Tibial nerve (tissue), 4 donors: ENCODE data around the gene RPUSD1. TPM values are rescaled to one million over a fixed set of nuclear protein-coding genes. Genes with fewer than 3 reads are reported as not detected.

Source experiments
- DNase-seq, 2 donors: peaks; one replicate each; pipeline ENCODE4 v3.0.0-alpha.2; 2019; ENCODE audit warnings: low spot score in 2 of 2
- H3K27ac ChIP-seq, 4 donors: fragments of 200-600 bp; sonication (generic) in 3 of 4; one replicate each; pipeline ENCODE4 v1.5.1; 2017 to 2019; ENCODE audit warnings: mild to moderate bottlenecking in 1 of 4
- H3K27me3 ChIP-seq, 2 donors: fragments of 200-600 bp; sonication (generic) in 1 of 2; one replicate each; pipeline versions ENCODE4 v1.5.1 to v1.6.0; 2017 to 2019
- H3K36me3 ChIP-seq, 3 donors: fragments of 200-600 bp; sonication (generic); one replicate each; pipeline ENCODE4 v1.5.1; 2018 to 2019
- H3K4me1 ChIP-seq, 4 donors: fragments of 200-600 bp; sonication (generic) in 3 of 4; one replicate each; pipeline ENCODE4 v1.5.1; 2017 to 2019
- H3K4me3 ChIP-seq, 4 donors: fragments of 200-600 bp; sonication (generic) in 3 of 4; one replicate each; pipeline ENCODE4 v1.5.1; 2017 to 2019; ENCODE audit warnings: mild to moderate bottlenecking in 1 of 4, moderate library complexity in 1 of 4
- H3K9me3 ChIP-seq, 4 donors: fragments of 200-600 bp; sonication (generic) in 3 of 4; one replicate each; pipeline ENCODE4 v1.5.1; 2017 to 2019
- EP300 ChIP-seq, 2 donors: sonication (generic); formaldehyde crosslinking; IDR thresholded peaks; one replicate each; pipeline ENCODE4 v1.6.1; 2017; ENCODE audit warnings: antibody characterized with exemption in 2 of 2, mild to moderate bottlenecking in 1 of 2
- POLR2A ChIP-seq, 2 donors: fragments of 450-650 bp; IDR thresholded peaks; one replicate each; pipeline ENCODE4 v1.6.1; 2017; ENCODE audit warnings: antibody characterized with exemption in 2 of 2, mild to moderate bottlenecking in 2 of 2, moderate library complexity in 2 of 2
- WGBS, 2 donors: methylation state at CpG; one replicate each; pipeline ENCODE4 v1.1.5; 2018; 5-methylcytosine and 5-hydroxymethylcytosine counted together
- total RNA-seq, 4 donors: library from RNA; depleted of rRNA; stranded (reverse); fragments of >200 nt; gene quantifications; one replicate each; pipeline ENCODE4 v1.1.0, GENCODE V29; 2016
- TF ChIP-seq, protein P1 (sequence below), 5 experiments: fragments of 200-600 bp in 3 of 5; fragments of 450-650 bp in 2 of 5; sonication (generic) in 3 of 5; IDR thresholded peaks; one replicate each; pipeline ENCODE4 v1.5.1; 2016 to 2019; ENCODE audit warnings: antibody characterized with exemption in 5 of 5, mild to moderate bottlenecking in 3 of 5, moderate library complexity in 2 of 5

Gene RPUSD1
- total RNA-seq, 4 donors from 2014 or later, result 8.5 to 18.3 (median 12.5) TPM

DNA sequence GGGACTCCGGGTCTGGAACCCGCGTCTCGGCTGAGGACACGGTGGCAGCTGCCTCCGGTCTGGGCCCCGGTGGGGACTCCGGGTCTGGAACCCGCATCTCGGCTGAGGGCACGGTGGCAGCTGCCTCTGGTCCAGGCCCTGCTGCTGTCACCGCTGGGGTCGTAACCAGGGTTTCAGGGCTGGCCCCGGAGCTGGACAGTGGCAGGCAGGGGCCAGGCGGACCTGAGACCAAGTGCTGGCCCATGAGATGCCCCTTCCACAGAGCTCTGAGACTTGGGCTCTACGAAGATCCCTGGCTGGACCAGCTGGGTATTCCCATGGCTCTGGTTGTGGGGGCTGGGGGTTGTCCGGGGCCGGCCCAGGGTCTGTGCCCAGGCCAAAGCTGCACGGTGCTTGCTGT lies 3.8 kb downstream of the RPUSD1 start:
- Histone ChIP-seq H3K36me3 (peaks cover 0 to 24% (median 0%) of the 10 kb centered on the region in 3 donors), H3K4me3 (no peak overlapping the region), H3K9me3 (no peaks in the 10 kb centered on the region), H3K27me3 (peaks cover 0 to 34% of the 10 kb centered on the region in 2 donors), H3K4me1 (peaks cover 0 to 40% (median 13%) of the 10 kb centered on the region in 4 donors), H3K27ac (no peak overlapping the region)
- WGBS, 2 donors, result 87 to 93% methylated on average over 9 to 14 of the region's 19 CpGs
- no peak for TF ChIP-seq POLR2A (IDR thresholded peaks at IDR 0.05)
- TF ChIP-seq, protein P1, sequence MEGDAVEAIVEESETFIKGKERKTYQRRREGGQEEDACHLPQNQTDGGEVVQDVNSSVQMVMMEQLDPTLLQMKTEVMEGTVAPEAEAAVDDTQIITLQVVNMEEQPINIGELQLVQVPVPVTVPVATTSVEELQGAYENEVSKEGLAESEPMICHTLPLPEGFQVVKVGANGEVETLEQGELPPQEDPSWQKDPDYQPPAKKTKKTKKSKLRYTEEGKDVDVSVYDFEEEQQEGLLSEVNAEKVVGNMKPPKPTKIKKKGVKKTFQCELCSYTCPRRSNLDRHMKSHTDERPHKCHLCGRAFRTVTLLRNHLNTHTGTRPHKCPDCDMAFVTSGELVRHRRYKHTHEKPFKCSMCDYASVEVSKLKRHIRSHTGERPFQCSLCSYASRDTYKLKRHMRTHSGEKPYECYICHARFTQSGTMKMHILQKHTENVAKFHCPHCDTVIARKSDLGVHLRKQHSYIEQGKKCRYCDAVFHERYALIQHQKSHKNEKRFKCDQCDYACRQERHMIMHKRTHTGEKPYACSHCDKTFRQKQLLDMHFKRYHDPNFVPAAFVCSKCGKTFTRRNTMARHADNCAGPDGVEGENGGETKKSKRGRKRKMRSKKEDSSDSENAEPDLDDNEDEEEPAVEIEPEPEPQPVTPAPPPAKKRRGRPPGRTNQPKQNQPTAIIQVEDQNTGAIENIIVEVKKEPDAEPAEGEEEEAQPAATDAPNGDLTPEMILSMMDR (IDR thresholded peaks at IDR 0.05), result no peak
- no peak for TF ChIP-seq EP300 (IDR thresholded peaks at IDR 0.05)
- DNase-seq, result no peak

DNA sequence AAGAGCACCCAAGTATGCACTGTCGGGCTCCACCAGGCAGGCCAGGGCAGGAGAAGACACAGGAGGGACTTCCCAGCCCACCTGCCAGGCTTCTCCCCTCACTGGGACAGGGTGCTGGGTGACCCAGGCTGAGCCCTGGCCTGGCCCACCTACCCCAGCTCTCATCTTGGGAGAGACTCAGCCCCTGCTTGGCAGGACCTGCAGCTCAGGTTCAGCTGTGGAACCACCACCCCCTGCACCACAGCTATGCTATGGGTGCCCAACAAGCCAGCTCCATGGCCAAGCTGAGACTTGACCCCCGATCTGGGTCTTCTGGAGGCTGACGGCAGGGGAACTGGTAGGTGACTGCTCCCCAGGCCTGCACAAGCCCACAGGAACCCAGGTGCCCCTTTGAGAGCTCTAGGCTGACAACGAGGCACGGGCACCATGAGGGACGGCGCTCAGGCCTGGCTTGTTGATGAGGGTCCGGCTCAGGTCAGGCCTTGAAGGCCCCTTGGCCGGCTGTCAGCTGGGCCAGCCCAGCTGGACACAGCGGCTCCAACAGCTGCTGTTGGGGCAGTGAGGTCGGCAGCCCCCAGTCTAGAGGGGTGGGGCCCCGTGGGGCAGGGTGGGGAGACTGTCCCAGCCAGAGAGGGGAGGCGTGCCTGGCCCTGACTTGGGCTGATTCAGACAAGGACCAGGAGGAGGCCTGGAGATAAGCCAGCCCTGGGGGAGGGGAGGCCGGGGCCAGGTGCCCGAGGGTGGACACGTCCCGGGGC lies 4.6 kb downstream of the RPUSD1 start:
- Histone ChIP-seq H3K36me3 (peaks cover 0 to 24% (median 0%) of the 10 kb centered on the region in 3 donors), H3K27ac (no peak overlapping the region), H3K9me3 (no peaks in the 10 kb centered on the region), H3K27me3 (peaks cover 0 to 40% of the 10 kb centered on the region in 2 donors), H3K4me3 (no peak overlapping the region), H3K4me1 (peaks cover 0 to 32% (median 5%) of the 10 kb centered on the region in 4 donors)
- 30 to 37% methylated on average over 7 to 15 of the region's 17 CpGs for WGBS, 2 donors
- DNase-seq, result no peak
- TF ChIP-seq EP300 (IDR thresholded peaks at IDR 0.05), result no peak
- TF ChIP-seq, protein P1 (IDR thresholded peaks at IDR 0.05), result no peak

DNA sequence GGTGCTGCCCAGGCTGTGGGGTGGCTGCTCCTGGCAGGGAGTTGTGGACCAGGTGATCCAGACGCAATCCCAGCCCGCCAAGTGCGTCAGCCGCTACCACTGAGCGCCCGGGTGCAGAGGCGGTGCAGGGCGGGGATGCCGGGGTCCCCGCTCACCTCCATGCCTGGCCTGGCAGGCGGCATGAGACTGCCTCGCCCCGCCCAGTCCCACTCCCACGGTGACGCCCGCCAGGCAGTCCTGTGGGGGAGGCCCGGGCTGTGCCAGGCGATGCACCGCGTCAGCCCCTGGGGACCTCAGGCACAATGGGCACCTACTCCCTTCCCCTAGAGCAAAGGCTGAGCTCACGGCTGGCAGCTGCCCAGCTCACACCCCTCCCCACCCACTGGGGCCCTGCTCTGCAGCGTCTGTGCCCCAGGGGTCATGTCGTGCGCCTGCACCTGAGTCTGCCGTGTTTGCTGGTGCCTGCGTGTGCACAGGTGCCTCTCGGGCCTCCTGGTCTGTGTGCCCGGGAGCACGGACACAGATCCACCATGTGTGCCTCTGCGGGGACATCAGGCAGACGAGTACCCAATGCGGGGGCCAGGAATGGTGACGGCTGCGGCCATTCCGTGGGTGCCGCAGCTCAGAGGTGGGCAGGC lies 5.3 kb downstream of the RPUSD1 start:
- no peak overlapping the region for H3K27ac ChIP-seq
- peaks cover 0 to 45% of the 10 kb centered on the region in 2 donors for H3K27me3 ChIP-seq
- TF ChIP-seq, protein P1 (IDR thresholded peaks at IDR 0.05), result no peak
- TF ChIP-seq EP300 (IDR thresholded peaks at IDR 0.05) (no peak), POLR2A (IDR thresholded peaks at IDR 0.05) (no peak)
- no peak overlapping the region for H3K4me3 ChIP-seq
- H3K4me1 ChIP-seq, result peaks cover 0 to 31% (median 4%) of the 10 kb centered on the region in 4 donors
- 68 to 75% methylated on average over 19 to 32 of the region's 36 CpGs for WGBS, 2 donors
- no peak for DNase-seq
- H3K36me3 ChIP-seq, result peaks cover 0 to 24% (median 0%) of the 10 kb centered on the region in 3 donors
- H3K9me3 ChIP-seq, result no peaks in the 10 kb centered on the region

- no peak for DNase-seq
- Histone ChIP-seq H3K4me3 (no peak overlapping the region), H3K36me3 (peaks cover 0 to 24% (median 0%) of the 10 kb centered on the region in 3 donors), H3K4me1 (peaks cover 0 to 25% (median 2%) of the 10 kb centered on the region in 4 donors), H3K9me3 (no peaks in the 10 kb centered on the region), H3K27ac (no peak overlapping the region), H3K27me3 (peaks cover 0 to 50% of the 10 kb centered on the region in 2 donors)
- TF ChIP-seq POLR2A (IDR thresholded peaks at IDR 0.05) (no peak), EP300 (IDR thresholded peaks at IDR 0.05) (no peak)
- TF ChIP-seq, protein P1 (IDR thresholded peaks at IDR 0.05), result no peak
- WGBS, 2 donors, result 51 to 58% methylated on average over 6 of the region's 6 CpGs
These were observed 5.9 kb downstream of the RPUSD1 start for GRCh38 chr16:782258-782657.
